Activated CD8-positive, alpha-beta memory T cell treated with anti-CD3 and anti-CD28 coated beads for 1 hour (primary cell): ENCODE data around the gene RAB37.

ENCODE experiments used
- DNase-seq, 2 donors: peaks; one replicate each; pipeline ENCODE4 v3.0.0-alpha.2; 2020; ENCODE audit warnings: low read depth in 1 of 2; ENCODE audit errors: extremely low read depth in 1 of 2

Gene RAB37

GRCh38 chr17:74776990-74777389 lies 39.9 kb downstream of the RAB37 start:
- no peak for DNase-seq

- DNase-seq, result no peak
These were observed 41.0 kb downstream of the RAB37 start for GRCh38 chr17:74777901-74778515.

DNA sequence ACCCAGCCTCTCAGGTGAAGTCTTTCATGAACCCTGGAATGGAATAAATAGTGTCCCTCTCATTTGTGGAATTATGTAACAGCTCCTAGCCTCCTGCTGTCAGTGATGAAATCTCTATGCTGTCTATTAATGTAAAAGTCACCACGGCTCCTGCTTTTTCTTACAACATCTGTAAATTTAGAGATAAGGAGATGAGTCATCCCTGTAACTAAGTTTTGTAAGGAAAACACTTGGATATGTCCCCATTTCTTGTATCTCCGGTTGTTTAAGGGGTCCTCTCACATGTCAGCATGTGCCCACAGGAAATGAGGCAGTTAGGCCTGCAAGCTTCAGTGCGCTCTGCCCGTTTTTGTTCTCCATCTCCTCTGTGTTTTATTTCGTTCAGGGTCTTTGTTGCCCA lies 41.9 kb downstream of the RAB37 start:
- DNase-seq, result no peak

- no peak for DNase-seq
These were observed 42.4 kb downstream of the RAB37 start for GRCh38 chr17:74779501-74779900.

GRCh38 chr17:74779948-74780400 lies 42.9 kb downstream of the RAB37 start:
- no peak for DNase-seq

GRCh38 chr17:74780443-74781238 lies 43.6 kb downstream of the RAB37 start:
- no peak for DNase-seq

- DNase-seq, result no peak
These were observed 45.5 kb downstream of the RAB37 start for GRCh38 chr17:74782571-74782970.

GRCh38 chr17:74784125-74784810 lies 47.2 kb downstream of the RAB37 start:
- DNase-seq, result no peak

GRCh38 chr17:74785096-74785980 lies 48.3 kb downstream of the RAB37 start:
- no peak for DNase-seq

- no peak for DNase-seq
These were observed 48.9 kb downstream of the RAB37 start for GRCh38 chr17:74785981-74786360.

- DNase-seq, result no peak
These were observed 49.5 kb downstream of the RAB37 start for GRCh38 chr17:74786431-74787055.

DNA sequence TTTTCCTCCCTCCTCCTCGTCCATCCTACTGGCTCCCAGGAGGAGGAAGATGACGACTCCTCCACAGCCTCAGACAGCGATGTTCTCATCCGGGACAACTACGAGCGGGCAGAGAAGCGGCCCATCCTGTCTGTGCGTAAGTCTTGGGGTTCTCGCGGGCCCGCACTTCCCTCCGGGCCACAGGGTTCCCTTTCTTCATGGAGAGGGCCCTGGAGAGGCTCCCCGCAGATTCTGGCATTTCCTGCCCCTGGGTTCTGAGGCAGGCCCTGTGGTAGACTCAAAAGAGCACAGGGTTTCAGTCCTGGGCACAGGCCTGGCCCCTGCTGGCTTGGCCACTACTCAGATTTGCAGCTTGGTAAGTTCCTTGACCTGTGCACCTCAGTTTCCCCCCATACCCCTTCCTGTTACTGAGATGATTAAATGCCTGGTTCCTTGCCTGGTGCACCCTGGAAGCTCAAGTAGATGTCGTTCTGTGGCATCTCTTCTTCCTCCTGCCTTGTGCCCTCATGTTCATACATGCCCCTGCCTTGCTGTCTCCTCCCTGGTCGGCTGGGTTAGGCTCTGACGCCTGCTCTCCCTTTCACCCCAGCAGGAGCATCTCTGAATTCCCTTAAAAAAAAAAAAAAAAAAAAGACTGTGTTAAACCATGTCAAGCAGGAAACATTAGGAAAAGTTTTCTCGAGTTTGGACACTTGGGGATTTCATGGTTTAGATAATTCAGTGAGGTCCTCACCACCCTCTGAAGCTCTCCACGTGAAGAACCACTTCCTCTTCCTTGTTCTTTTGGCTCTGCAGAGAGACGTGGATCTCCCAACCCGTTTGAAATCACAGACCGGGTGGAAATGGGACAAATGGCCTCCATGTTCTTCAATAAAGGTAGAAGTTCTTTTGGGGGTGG lies 53.4 kb downstream of the RAB37 start:
- DNase-seq, result no peak

- DNase-seq, result no peak
These were observed 55.6 kb downstream of the RAB37 start for GRCh38 chr17:74792586-74793105.

DNA sequence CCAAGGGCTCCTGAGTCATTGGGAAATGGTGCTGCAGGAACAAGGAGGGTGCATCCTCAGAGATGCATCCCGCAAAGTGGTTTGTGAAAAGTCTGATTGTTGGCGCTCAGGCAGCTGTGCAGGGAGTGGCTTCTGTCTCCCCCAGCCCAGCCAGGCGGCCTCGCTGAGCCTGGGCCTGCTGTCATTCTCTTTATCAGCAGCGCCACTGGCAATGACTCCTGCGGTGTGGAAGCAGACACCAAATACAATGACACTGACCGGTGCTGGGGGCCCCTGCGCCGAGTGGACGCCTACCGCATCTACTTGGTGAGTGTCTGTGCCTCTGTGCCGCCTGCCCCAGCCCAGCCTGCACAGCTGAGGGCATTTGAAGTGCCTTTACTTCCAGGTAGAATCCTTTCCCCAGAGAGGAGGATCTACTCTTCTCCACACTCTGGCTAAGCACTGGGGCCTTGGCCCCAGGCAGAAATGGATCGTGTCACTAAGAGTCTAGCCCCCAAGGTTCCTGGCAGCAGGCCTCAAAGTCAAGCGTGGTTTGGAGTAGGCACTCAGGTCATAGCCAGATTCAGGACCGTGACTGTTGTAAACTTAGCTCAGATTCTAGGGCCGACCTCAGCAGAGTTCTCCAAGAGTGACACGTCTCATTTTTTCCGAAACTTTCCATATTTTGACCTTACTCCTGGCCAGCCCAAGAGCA lies 58.4 kb downstream of the RAB37 start:
- DNase-seq, result no peak

DNA sequence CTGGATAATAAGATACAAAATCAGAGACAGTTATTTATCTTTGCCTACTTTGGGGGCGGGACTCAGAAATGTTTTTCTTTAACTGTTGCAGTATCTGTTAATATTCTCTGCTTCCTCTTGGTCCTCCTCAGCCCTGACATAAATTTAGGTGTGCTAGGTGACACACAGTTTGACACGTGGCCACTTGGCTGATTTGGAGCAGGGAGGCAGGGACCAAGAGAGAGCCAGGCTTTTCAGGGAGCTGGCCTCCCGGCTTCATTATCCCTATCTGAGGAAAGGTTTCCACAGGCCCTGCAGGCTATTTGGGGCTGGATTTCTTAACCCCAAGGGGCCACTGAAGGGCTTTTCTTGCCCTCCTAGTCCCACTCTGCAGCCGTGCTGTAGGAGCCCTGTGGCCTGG lies 59.2 kb downstream of the RAB37 start:
- no peak for DNase-seq

GRCh38 chr17:74796866-74797265 lies 59.8 kb downstream of the RAB37 start:
- DNase-seq, result no peak
